Loucy (cell line): ENCODE data around the gene ZNF429.
"Not testable (repeated sequence)": the region's sequence is repeated elsewhere in the genome, so short reads cannot be mapped to it uniquely, and the experiment has no call there.

Source experiments
- EZH2phosphoT487 ChIP-seq: fragments of 200-600 bp; IDR thresholded peaks from 2 replicates; pipeline ENCODE4 v1.6.1; 2018; ENCODE audit warnings: antibody characterized with exemption, mild to moderate bottlenecking, moderate library complexity, borderline replicate concordance
- TF ChIP-seq, protein P1 (sequence below): fragments of 200-600 bp; sonication (generic); conservative IDR thresholded peaks from 2 replicates; pipeline ENCODE4 v1.5.1; 2014; ENCODE audit warnings: mild to moderate bottlenecking, antibody characterized with exemption, low read length

DNA sequence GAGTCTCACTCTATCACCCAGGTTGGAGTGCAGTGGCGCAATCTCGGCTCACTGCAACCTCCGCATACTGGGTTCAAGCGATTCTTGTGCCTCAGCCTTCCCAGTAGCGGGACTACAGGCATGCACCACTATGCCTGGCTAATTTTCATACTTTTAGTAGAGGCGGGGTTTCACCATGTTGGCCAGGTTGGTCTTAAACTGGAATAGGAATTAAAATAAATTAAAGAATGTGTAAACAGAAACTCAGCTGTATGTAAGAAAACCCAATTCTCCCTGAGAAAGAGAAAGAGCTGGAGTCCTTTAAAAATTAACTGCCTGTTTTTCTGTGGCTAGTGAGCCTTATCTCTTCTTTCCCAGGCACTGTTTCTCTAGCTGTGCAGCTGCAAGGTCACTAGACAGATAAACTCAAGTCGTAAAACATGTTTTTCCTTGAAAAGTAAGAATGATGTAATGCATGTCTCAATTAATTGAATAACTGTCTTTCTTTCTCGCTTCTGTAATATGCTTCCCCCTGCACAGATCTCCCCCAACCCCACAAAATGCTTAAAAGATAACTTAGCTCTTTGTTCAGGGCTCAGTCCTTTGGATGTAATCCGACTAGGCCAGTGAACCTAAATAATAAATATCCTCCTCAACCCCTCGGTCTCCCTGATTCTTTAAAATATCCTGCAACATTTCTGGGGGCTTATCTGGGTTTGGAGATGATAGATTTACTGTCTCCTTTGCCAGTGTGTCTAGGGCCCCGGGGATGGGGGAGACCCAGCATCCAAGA is 97.4 kb downstream of the ZNF429 start:
- TF ChIP-seq, protein P1, sequence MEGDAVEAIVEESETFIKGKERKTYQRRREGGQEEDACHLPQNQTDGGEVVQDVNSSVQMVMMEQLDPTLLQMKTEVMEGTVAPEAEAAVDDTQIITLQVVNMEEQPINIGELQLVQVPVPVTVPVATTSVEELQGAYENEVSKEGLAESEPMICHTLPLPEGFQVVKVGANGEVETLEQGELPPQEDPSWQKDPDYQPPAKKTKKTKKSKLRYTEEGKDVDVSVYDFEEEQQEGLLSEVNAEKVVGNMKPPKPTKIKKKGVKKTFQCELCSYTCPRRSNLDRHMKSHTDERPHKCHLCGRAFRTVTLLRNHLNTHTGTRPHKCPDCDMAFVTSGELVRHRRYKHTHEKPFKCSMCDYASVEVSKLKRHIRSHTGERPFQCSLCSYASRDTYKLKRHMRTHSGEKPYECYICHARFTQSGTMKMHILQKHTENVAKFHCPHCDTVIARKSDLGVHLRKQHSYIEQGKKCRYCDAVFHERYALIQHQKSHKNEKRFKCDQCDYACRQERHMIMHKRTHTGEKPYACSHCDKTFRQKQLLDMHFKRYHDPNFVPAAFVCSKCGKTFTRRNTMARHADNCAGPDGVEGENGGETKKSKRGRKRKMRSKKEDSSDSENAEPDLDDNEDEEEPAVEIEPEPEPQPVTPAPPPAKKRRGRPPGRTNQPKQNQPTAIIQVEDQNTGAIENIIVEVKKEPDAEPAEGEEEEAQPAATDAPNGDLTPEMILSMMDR: not testable (repeated sequence)
- not testable (repeated sequence) for TF ChIP-seq EZH2phosphoT487
